Epithelial cell of esophagus (primary cell): Measurements from ENCODE around the gene ALDH7A1.

Source experiments
- DNase-seq: peaks from one replicate; pipeline ENCODE4 v3.0.0; 2010; ENCODE audit warnings: low read depth
- H3K4me3 ChIP-seq: 2 replicates; pipeline ENCODE4 v1.5.1; 2011; ENCODE audit warnings: mild to moderate bottlenecking, low read length, control low read depth
- CTCF ChIP-seq: IDR thresholded peaks from 2 replicates; pipeline ENCODE4 v1.5.1; 2011; ENCODE audit warnings: low read depth, mild to moderate bottlenecking, low read length, control low read depth, inconsistent platforms; ENCODE audit not compliant: insufficient read depth; ENCODE audit errors: missing control alignments

ALDH7A1 gene

DNA sequence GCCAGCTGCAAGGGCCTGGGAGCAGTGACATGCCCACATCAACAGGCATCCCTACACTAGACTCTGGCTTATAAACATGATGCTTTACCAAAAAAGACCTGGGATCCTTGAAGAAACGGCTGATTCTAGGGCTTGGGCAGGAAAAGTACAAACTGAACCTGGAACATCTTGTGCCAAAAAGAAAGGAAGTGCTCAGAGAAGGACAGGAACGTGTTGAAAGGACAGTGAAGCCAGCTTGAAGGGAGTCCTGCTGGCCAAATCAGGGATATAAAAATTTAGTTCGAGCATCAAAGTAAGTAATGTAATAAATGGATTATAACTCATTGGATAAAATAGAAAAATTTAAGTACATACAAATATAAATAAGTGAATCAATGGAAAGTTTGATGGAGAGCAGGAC is 58.1 kb downstream of the ALDH7A1 start:
- no peak for TF ChIP-seq CTCF
- DNase-seq = no peak
- H3K4me3 ChIP-seq = no peak overlapping the region

DNA sequence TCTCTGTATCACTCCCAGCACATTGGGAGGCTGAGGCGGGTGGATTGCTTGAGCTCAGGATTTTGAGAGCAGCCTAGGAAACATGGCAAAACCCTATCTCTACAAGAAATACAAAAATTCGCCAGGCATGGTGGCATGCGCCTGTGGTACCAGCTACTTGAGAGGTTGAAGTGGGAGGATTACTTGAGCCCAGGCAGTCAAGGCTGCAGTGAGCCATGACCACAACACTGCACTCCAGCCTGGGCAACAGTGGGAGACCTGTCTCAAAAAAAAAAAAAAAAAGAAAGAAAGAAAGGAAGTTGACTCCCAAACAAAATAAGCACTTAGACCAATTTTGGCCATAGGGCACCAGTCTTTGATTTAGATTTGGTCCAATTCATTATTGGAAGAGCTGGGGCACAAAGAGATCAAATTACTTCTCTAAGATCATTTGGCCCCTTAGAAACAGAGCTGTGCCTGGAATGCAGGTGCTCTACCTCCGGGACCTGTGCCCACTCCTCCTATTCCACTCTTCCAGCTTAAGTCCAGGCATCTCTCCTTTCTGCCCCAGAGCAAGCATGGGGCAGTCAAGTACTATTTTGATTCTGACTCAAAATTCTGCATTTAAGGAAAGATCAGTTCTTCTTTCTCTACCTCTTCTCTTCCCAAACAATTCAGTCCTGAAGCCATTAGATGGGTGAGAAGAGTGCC is 59.0 kb downstream of the ALDH7A1 start:
- no peak for TF ChIP-seq CTCF
- H3K4me3 ChIP-seq = no peak overlapping the region
- no peak for DNase-seq

- no peak for DNase-seq
- no peak for TF ChIP-seq CTCF
- no peak overlapping the region for H3K4me3 ChIP-seq
These were observed 60.5 kb downstream of the ALDH7A1 start for GRCh38 chr5:126534553-126534952.

DNA sequence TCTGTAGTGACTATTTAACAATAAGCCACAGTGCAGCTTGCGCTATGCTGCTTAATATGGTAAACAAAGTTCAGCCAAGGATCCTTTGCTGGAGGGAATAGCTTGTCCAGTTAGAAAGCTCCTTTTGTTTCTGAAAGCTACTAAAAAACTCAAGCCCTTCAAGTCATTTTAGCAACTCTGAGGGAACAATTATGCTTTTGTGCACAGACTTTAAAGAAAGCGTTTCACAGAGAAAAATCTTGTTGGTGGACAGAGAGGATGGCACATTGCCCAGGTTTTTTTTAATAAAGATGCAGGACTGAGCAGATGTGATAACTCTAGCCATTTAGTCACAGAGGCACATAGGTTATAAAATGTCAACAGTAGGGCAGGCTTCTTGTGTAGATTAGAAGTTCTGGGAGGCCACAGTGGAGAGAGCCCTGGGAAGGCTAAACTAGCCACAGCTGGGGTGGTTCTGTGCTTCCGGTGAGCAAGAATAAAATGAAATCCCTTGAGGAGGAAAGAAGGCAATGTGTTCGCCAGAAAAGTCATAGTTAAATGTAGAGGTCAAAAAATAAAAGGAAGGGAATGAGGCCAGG is 63.4 kb downstream of the ALDH7A1 start:
- no peak for TF ChIP-seq CTCF
- DNase-seq = no peak
- no peak overlapping the region for H3K4me3 ChIP-seq

GRCh38 chr5:126527892-126528291 is 67.1 kb downstream of the ALDH7A1 start:
- no peak overlapping the region for H3K4me3 ChIP-seq
- DNase-seq = peak; percentile 40
- no peak for TF ChIP-seq CTCF

DNA sequence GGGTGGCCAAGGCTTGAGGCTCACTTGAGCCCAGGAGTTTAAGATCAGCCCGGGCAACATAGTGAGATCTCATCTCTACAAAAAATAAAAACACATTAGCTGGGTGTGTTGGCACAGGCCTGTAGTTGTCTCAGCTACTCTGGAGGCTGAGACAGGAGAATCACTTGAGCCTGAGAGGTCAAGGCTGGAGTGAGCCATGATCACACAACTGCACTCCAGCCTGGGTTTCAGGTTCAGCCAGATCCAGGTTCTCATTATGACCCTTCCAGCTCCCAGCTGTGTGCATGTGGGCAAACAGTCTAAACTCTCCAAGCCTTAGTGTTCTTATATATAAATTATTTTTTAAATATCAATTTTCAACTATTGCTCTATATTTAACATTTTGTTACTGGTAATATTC is 67.9 kb downstream of the ALDH7A1 start:
- TF ChIP-seq CTCF = no peak
- DNase-seq = no peak
- H3K4me3 ChIP-seq = no peak overlapping the region

- DNase-seq = no peak
- no peak for TF ChIP-seq CTCF
- no peak overlapping the region for H3K4me3 ChIP-seq
These were observed 68.5 kb downstream of the ALDH7A1 start for GRCh38 chr5:126526493-126526892.
